GM12878 (cell line): Measurements from ENCODE around the gene ATXN1. TPM values are rescaled to one million over a fixed set of nuclear protein-coding genes. Genes with fewer than 3 reads are reported as not detected.

Source experiments
- ATAC-seq: fragments of 200-7000 bp; cut with Tn5 transposase; 3 replicates; pipeline ENCODE4 v1.9.1; 2020; ENCODE audit warnings: mild to moderate bottlenecking, moderate library complexity
- BruUV-seq: library from RNA; stranded (reverse); fragments of 400-500 nt; replicated peaks from 2 replicates; lab custom pipeline; 2021; lab: Mats Ljungman, UMichigan
- CTCF ChIA-PET: fragments of 300-600 bp; sonication (Branson Sonifier 250); formaldehyde crosslinking; extraction: SDS; loops from one replicate; lab custom pipeline; 2021; ENCODE audit warnings: inconsistent platforms; lab: Yijun Ruan, JAX
- POLR2A ChIA-PET: fragments of 350-600 bp; formaldehyde crosslinking; extraction: SDS; loops from one replicate; lab custom pipeline; 2021; ENCODE audit warnings: inconsistent platforms; lab: Charles Lee
- RAD21 ChIA-PET: fragments of 300-600 bp; sonication (Branson Sonifier 250); formaldehyde crosslinking; loops from one replicate; lab custom pipeline; 2023; ENCODE audit warnings: antibody characterized with exemption; ENCODE audit not compliant: unreplicated experiment; lab: Charles Lee
- SMC1A ChIA-PET: fragments of 300-600 bp; sonication (Branson Sonifier 250); formaldehyde crosslinking; loops from one replicate; lab custom pipeline; 2023; ENCODE audit not compliant: unreplicated experiment, uncharacterized antibody; lab: Charles Lee
- DNase-seq: peaks from one replicate; pipeline ENCODE4 v3.0.0-alpha.2; 2011; ENCODE audit warnings: low read depth, low spot score
- FAIRE-seq: peaks from 3 replicates; lab custom pipeline; 2011; peaks lifted over from hg19 to GRCh38; lab: Jason Lieb, UNC
- H2AFZ ChIP-seq: 2 replicates; pipeline ENCODE4 v1.6.0; 2011; ENCODE audit warnings: low read depth, low read length, control low read depth; ENCODE audit not compliant: control insufficient read depth
- H3K27ac ChIP-seq: 2 replicates; pipeline ENCODE4 v1.5.1; 2011; ENCODE audit warnings: control low read depth; ENCODE audit not compliant: control insufficient read depth, insufficient read depth
- H3K27me3 ChIP-seq, 2 experiments: replicated peaks in 1 of 2; 2 replicates each; pipeline versions ENCODE4 v1.6.0 to v1.6.1; 2011; ENCODE audit warnings: low read length in 1 of 2; ENCODE audit not compliant: control insufficient read depth in 2 of 2, insufficient read depth in 2 of 2
- H3K36me3 ChIP-seq, 2 experiments: 2 replicates each; pipeline ENCODE4 v1.5.1; 2011; ENCODE audit warnings: low read length in 1 of 2; ENCODE audit not compliant: control insufficient read depth in 2 of 2, insufficient read depth in 2 of 2
- H3K4me1 ChIP-seq: 2 replicates; pipeline ENCODE4 v1.6.1; 2011; ENCODE audit warnings: mild to moderate bottlenecking, low read length, moderate library complexity, mixed read lengths; ENCODE audit not compliant: control insufficient read depth, insufficient read depth
- H3K4me2 ChIP-seq: 2 replicates; pipeline ENCODE4 v1.6.0; 2011; ENCODE audit warnings: control low read depth; ENCODE audit not compliant: control insufficient read depth, insufficient read depth
- H3K4me3 ChIP-seq: fragments of 200-600 bp; sonication (generic); 2 replicates; pipeline ENCODE4 v1.5.1; 2016
- H3K79me2 ChIP-seq: 2 replicates; pipeline ENCODE4 v1.6.0; 2011; ENCODE audit warnings: low read length; ENCODE audit not compliant: control insufficient read depth, insufficient read depth
- H3K9ac ChIP-seq: 2 replicates; pipeline ENCODE4 v1.8.0; 2011; ENCODE audit warnings: low read length, control low read depth, mixed read lengths; ENCODE audit not compliant: control insufficient read depth, insufficient read depth
- H3K9me3 ChIP-seq: replicated peaks from 3 replicates; pipeline ENCODE4 v1.5.1; 2011; ENCODE audit warnings: mild to moderate bottlenecking, low read length; ENCODE audit not compliant: control insufficient read depth, insufficient read depth
- H4K20me1 ChIP-seq: 2 replicates; pipeline ENCODE4 v1.6.0; 2011; ENCODE audit not compliant: control insufficient read depth, insufficient read depth
- KAT2A ChIP-seq: conservative IDR thresholded peaks from 2 replicates; pipeline ENCODE4 v1.6.1; 2011; ENCODE audit warnings: low read depth, low read length; ENCODE audit not compliant: control insufficient read depth
- NFYB ChIP-seq: IDR thresholded peaks from 2 replicates; pipeline ENCODE4 v1.6.1; 2011; ENCODE audit warnings: low read depth, mild to moderate bottlenecking, low read length, improper control_type of control experiment, moderate library complexity; ENCODE audit not compliant: insufficient read depth
- NRF1 ChIP-seq: conservative IDR thresholded peaks from 2 replicates; pipeline ENCODE4 v1.6.1; 2011; ENCODE audit warnings: mild to moderate bottlenecking, low read depth, low read length, improper control_type of control experiment
- POLR2AphosphoS5 ChIP-seq: IDR thresholded peaks from 2 replicates; pipeline ENCODE4 v1.6.1; 2011; ENCODE audit warnings: mild to moderate bottlenecking, low read length, inconsistent platforms
- RUNX3 ChIP-seq: IDR thresholded peaks from 2 replicates; pipeline ENCODE4 v1.6.1; 2012; ENCODE audit warnings: low read length, inconsistent platforms
- SIN3A ChIP-seq: IDR thresholded peaks from 2 replicates; pipeline ENCODE4 v1.6.1; 2012; ENCODE audit warnings: low read depth, low read length, improper control_type of control experiment
- SMAD5 ChIP-seq: IDR thresholded peaks from 2 replicates; pipeline ENCODE4 v1.6.1; 2016; ENCODE audit warnings: antibody characterized with exemption, low read depth
- TAF1 ChIP-seq: IDR thresholded peaks from 2 replicates; pipeline ENCODE4 v1.6.1; 2011; ENCODE audit warnings: mild to moderate bottlenecking, low read depth, low read length, borderline replicate concordance
- YBX1 ChIP-seq: fragments of 450-650 bp; IDR thresholded peaks from 2 replicates; pipeline ENCODE4 v1.6.1; 2016; ENCODE audit warnings: antibody characterized with exemption
- WGBS: methylation state at CpG from one replicate; pipeline ENCODE4 v1.1.6; 2016; ENCODE audit warnings: low lambda C conversion rate; ENCODE audit not compliant: insufficient replicate concordance, insufficient coverage; ENCODE audit errors: missing lambda C conversion rate; 5-methylcytosine and 5-hydroxymethylcytosine counted together
- in situ Hi-C: fragments of 300-500 bp; cut with MboI; formaldehyde crosslinking; loops from 9 replicates; pipeline ENCODE4 v1.14.3; 2018; ENCODE audit warnings: mixed read lengths
- intact Hi-C: fragments of 100-400 bp; cut with micrococcal nuclease; formaldehyde crosslinking; loops from one replicate; pipeline ENCODE4 v1.14.2; 2022; ENCODE audit not compliant: unreplicated experiment
- polyA plus RNA-seq, 11 experiments: library from polyadenylated mRNA; depleted of rRNA in 4 of 11; unstranded in 6 of 11; stranded (reverse) in 5 of 11; fragments of >200 nt; fragmentation: Nextera tagmentation in 4 of 11; fragmentation: Illumina TruSeq in 1 of 11; extraction: Ambion mirVana in 4 of 11; extraction: Trizol in 1 of 11; gene quantifications; 1 replicate in 1 of 11; 2 replicates in 10 of 11; pipeline versions ENCODE4 v1.2.1 to v1.2.3, GENCODE V29; 2011 to 2016; ENCODE audit warnings: inconsistent platforms in 2 of 11, missing spikeins in 2 of 11, low read depth in 1 of 11
- total RNA-seq, 4 experiments: library from RNA; depleted of rRNA in 3 of 4; stranded (reverse); fragments of >200 nt in 3 of 4; fragmentation: Illumina TruSeq in 1 of 4; extraction: Trizol in 1 of 4; gene quantifications; 2 replicates each; pipeline versions ENCODE4 v1.2.1 to v1.2.3, GENCODE V29; 2013 to 2021
- TF ChIP-seq, protein P1 (sequence below): IDR thresholded peaks from 2 replicates; pipeline ENCODE4 v1.6.1; 2011; ENCODE audit warnings: borderline replicate concordance, low read depth, mild to moderate bottlenecking, moderate library complexity, low read length; ENCODE audit not compliant: insufficient read depth, poor library complexity, severe bottlenecking
- TF ChIP-seq, protein P2 (sequence below): fragments of 450-650 bp; IDR thresholded peaks from 2 replicates; pipeline ENCODE4 v1.6.1; 2014; ENCODE audit warnings: mild to moderate bottlenecking
- TF ChIP-seq, protein P3 (sequence below): fragments of 450-650 bp; IDR thresholded peaks from 2 replicates; pipeline ENCODE4 v1.6.1; 2017; ENCODE audit warnings: mild to moderate bottlenecking, low read depth, inconsistent platforms; ENCODE audit not compliant: poor library complexity, severe bottlenecking
- TF ChIP-seq, protein P4 (sequence below): IDR thresholded peaks from 2 replicates; pipeline ENCODE4 v1.6.1; 2012; ENCODE audit warnings: low read depth, low read length, improper control_type of control experiment
- TF ChIP-seq, protein P5 (sequence below): fragments of 450-650 bp; IDR thresholded peaks from 2 replicates; pipeline ENCODE4 v1.6.1; 2017; ENCODE audit warnings: mild to moderate bottlenecking, moderate library complexity

Gene ATXN1
- total and polyA plus RNA-seq, 10 of the 15 experiments (the other 5 are each of a cell fraction or from before 2014, with no cell fraction given) = 12.2 to 51.2 (median 20.5) TPM

DNA sequence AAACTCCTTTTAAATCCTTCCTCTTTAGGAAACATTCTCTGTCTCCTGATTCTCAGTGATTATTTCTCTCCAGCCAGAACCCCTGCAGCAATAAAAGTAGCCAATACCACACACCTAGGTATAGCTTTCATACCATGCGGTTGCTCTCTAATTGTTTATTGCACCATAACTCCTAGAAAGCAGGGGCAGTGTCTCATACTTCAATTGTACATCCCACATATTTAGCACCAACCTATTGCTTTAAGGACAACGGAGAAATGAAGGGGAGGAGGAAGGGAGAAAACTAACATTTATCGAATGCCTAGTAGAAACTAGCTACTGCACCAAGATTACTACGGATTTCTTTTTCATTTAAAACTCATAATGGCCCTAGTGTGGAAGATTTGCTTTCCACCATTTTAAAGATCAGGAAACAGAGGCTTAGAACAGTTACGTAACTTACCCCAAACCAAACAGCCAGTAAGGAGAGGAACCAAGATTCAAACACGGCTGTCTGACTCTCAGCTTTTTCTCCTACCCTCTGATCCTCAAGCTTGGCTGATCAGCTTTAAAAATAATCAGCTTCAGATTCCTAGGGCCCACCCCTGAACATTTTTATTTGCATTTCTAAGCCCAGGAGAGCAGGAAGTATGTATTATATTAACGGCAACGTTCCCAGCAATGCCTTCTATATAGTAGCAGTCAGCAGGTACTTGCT is 43.4 kb upstream of the ATXN1 start:
- Histone ChIP-seq H3K79me2 (no peaks in the 10 kb centered on the region), H3K4me2 (no peak overlapping the region), H3K27me3 (no peaks in the 10 kb centered on the region; a peak in 1 of 4 replicates), H3K9me3 (peaks cover 2% of the 10 kb centered on the region; the same call in 1 of the 3 replicates), H3K9ac (no peak overlapping the region), H2AFZ (peak overlapping the region; percentile 16; the same call in 1 of the 2 replicates), H3K4me3 (no peak overlapping the region), H3K36me3 (no peaks in the 10 kb centered on the region), H3K4me1 (no peaks in the 10 kb centered on the region), H3K27ac (no peak overlapping the region), H4K20me1 (no peaks in the 10 kb centered on the region)
- ChIA-PET SMC1A (interaction anchor here (1.0 kb wide), 1 partner anchor 8 kb away, joined by 3 read pairs; no protein-coding TSS in a partner anchor), RAD21 (interaction anchor here (1.2 kb wide), 1 partner anchor 31 kb away, joined by 3 read pairs; no protein-coding TSS in a partner anchor), CTCF (no interaction called here), POLR2A (interaction anchor here (0.6 to 1.3 kb wide), 2 partner anchors 21 to 142 kb away, joined by 3 read pairs; no protein-coding TSS in a partner anchor)
- WGBS = 47% methylated on average over 8 of the region's 8 CpGs
- DNase-seq (no peak), ATAC-seq (no peak), FAIRE-seq (no peak)
- no TSS peak for BruUV-seq
- in situ Hi-C loops = no loop called here
- intact Hi-C loops = no loop called here
- TF ChIP-seq, protein P1, sequence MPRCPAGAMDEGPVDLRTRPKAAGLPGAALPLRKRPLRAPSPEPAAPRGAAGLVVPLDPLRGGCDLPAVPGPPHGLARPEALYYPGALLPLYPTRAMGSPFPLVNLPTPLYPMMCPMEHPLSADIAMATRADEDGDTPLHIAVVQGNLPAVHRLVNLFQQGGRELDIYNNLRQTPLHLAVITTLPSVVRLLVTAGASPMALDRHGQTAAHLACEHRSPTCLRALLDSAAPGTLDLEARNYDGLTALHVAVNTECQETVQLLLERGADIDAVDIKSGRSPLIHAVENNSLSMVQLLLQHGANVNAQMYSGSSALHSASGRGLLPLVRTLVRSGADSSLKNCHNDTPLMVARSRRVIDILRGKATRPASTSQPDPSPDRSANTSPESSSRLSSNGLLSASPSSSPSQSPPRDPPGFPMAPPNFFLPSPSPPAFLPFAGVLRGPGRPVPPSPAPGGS = no peak
- TF ChIP-seq KAT2A = no peak
- TF ChIP-seq, protein P2, sequence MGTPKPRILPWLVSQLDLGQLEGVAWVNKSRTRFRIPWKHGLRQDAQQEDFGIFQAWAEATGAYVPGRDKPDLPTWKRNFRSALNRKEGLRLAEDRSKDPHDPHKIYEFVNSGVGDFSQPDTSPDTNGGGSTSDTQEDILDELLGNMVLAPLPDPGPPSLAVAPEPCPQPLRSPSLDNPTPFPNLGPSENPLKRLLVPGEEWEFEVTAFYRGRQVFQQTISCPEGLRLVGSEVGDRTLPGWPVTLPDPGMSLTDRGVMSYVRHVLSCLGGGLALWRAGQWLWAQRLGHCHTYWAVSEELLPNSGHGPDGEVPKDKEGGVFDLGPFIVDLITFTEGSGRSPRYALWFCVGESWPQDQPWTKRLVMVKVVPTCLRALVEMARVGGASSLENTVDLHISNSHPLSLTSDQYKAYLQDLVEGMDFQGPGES = no peak
- TF ChIP-seq, protein P3, sequence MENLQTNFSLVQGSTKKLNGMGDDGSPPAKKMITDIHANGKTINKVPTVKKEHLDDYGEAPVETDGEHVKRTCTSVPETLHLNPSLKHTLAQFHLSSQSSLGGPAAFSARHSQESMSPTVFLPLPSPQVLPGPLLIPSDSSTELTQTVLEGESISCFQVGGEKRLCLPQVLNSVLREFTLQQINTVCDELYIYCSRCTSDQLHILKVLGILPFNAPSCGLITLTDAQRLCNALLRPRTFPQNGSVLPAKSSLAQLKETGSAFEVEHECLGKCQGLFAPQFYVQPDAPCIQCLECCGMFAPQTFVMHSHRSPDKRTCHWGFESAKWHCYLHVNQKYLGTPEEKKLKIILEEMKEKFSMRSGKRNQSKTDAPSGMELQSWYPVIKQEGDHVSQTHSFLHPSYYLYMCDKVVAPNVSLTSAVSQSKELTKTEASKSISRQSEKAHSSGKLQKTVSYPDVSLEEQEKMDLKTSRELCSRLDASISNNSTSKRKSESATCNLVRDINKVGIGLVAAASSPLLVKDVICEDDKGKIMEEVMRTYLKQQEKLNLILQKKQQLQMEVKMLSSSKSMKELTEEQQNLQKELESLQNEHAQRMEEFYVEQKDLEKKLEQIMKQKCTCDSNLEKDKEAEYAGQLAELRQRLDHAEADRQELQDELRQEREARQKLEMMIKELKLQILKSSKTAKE = no peak
- no peak for TF ChIP-seq NFYB
- TF ChIP-seq, protein P4, sequence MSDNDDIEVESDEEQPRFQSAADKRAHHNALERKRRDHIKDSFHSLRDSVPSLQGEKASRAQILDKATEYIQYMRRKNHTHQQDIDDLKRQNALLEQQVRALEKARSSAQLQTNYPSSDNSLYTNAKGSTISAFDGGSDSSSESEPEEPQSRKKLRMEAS = no peak
- TF ChIP-seq RUNX3 = no peak
- TF ChIP-seq, protein P5, sequence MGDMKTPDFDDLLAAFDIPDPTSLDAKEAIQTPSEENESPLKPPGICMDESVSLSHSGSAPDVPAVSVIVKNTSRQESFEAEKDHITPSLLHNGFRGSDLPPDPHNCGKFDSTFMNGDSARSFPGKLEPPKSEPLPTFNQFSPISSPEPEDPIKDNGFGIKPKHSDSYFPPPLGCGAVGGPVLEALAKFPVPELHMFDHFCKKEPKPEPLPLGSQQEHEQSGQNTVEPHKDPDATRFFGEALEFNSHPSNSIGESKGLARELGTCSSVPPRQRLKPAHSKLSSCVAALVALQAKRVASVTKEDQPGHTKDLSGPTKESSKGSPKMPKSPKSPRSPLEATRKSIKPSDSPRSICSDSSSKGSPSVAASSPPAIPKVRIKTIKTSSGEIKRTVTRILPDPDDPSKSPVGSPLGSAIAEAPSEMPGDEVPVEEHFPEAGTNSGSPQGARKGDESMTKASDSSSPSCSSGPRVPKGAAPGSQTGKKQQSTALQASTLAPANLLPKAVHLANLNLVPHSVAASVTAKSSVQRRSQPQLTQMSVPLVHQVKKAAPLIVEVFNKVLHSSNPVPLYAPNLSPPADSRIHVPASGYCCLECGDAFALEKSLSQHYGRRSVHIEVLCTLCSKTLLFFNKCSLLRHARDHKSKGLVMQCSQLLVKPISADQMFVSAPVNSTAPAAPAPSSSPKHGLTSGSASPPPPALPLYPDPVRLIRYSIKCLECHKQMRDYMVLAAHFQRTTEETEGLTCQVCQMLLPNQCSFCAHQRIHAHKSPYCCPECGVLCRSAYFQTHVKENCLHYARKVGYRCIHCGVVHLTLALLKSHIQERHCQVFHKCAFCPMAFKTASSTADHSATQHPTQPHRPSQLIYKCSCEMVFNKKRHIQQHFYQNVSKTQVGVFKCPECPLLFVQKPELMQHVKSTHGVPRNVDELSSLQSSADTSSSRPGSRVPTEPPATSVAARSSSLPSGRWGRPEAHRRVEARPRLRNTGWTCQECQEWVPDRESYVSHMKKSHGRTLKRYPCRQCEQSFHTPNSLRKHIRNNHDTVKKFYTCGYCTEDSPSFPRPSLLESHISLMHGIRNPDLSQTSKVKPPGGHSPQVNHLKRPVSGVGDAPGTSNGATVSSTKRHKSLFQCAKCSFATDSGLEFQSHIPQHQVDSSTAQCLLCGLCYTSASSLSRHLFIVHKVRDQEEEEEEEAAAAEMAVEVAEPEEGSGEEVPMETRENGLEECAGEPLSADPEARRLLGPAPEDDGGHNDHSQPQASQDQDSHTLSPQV = no peak
- TF ChIP-seq TAF1 = no peak
- TF ChIP-seq YBX1 = no peak
- no peak for TF ChIP-seq SIN3A
- no peak for TF ChIP-seq POLR2AphosphoS5
- TF ChIP-seq NRF1 = no peak
- TF ChIP-seq SMAD5 = no peak
